CD4-positive, alpha-beta T cell treated with Interferon alpha-2 for 1 hour (primary cell): ENCODE measurements around the gene PAWR.
"Not testable (repeated sequence)": the region's sequence is repeated elsewhere in the genome, so short reads cannot be mapped to it uniquely, and the experiment has no call there.

Experiments
- DNase-seq, 2 donors: peaks; one replicate each; pipeline ENCODE4 v3.0.0-alpha.2; 2020 to 2022

Gene PAWR

DNA sequence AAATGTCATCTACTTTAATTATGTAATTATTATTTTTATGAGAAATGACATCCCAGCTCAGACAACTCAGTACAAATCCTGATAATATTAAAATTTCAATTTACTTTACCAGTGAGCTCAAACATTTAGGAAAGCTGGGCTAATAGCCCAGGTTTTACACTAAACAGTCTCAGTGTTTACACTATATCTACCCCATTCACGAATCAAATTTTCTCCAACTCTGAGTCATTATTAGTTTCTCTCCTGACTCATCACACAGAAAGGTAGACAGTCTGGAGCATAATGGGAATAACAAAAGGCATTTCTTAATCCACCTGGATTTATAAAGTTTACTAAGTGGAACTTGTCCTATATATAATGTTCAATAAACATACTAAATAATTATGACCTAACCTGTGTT is 5.7 kb downstream of the PAWR start:
- DNase-seq: no peak

GRCh38 chr12:79684338-79684737 is 6.4 kb downstream of the PAWR start:
- DNase-seq: not testable (repeated sequence)

DNA sequence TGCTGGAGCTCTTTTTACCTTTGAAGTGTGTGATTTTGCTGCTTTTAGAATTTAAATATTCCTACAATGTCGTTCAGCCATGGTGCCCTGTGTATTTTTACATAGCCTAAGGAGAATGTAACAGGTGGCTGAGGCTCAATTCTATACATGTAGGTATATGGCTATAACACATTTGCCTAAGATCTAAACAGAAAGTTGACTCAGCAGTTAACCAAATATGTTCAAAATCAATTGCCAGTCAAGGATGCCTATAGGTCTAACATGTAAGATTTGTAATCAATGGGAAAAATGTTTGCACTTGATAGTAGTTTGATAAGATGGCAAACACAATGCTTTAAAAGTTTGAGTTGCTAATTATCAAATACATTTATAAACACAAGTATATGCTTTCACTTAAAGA is 8.2 kb downstream of the PAWR start:
- no peak for DNase-seq

DNA sequence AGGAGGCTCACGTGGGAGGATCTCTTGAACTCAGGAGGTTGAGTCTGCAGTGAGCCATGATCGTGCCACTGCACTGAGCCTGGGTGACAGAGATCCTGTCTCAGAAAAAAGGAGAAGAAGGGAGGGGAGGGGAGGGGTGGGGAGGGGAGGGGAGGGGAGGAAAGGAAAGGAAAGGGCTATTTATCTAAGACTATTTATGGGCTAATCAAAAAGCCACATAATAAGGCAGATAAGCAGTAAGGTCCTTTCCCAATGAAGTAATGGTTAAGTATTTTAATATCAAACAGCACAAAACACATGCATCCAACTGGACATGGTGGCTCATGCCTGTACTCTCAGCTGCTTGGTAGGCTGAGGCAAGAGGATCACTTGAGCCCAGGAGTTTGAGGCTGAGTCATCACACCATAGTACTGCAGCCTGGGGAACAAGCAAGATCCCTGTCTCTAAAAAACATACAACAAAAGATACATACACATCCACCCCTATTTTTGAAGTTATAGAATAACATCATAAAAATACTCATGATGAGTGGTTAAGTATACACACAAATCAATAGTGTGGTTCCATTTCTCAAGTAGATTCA is 9.7 kb downstream of the PAWR start:
- DNase-seq: no peak

- DNase-seq: no peak
Measured at GRCh38 chr12:79680051-79680450, 10.7 kb downstream of the PAWR start.

DNA sequence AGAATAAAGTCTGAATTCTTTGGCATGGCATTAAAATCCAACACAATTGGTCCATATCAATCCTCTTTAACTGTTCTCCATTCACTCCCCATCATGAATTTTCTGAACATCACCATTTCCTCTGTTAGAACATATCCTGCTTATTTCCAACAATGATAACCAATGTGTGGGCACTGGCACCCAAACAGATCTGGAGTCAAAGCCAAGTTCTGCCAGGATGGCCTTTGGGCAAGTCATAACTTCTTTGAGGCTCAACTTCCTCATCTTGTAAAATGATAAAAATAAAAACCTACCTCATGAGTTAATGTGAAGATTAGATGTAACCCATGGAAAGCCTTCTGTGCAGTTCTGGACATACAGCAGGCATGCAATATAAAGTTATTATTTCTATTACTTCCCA is 12.5 kb downstream of the PAWR start:
- DNase-seq: no peak

DNA sequence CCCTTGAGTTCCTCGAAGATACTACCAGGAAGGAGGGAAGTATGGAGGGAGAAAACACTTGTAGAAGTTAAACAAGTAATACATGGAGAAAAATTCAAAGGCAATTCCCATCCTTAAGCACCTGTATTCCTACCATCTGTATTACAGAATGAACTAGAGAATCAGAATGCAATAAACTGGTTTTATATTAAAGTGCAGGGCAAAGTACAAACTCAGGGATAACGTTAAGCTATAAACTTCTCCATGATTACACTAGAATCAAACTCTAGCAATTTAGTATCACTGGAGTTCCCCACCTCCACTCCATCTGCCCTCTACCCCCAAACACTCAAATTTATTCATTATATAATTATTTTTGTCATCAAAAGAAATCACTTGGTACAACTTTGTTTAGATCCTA is 13.1 kb downstream of the PAWR start:
- no peak for DNase-seq

- no peak for DNase-seq
Measured at GRCh38 chr12:79676579-79676978, 14.2 kb downstream of the PAWR start.

- no peak for DNase-seq
Measured at GRCh38 chr12:79674629-79675028, 16.1 kb downstream of the PAWR start.

DNA sequence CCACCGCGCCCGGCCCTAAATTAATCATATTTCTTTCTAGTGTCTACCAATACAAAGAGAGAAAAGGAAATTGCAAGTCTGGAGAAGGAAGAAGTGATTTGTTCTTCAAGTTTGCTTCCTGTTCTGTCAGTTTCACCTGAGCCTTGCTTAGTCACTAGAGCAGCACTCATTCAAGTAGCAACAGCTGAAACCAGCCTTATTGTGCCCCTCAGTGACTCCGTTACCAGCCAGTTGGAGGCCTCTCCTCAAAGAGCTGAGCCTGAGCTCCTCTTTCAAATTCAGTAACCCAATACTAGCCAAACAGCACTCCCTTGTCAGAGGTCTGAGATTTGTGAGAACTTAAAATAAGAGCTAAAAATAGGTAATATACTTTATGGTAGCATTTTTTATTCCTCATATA is 17.4 kb downstream of the PAWR start:
- no peak for DNase-seq

DNA sequence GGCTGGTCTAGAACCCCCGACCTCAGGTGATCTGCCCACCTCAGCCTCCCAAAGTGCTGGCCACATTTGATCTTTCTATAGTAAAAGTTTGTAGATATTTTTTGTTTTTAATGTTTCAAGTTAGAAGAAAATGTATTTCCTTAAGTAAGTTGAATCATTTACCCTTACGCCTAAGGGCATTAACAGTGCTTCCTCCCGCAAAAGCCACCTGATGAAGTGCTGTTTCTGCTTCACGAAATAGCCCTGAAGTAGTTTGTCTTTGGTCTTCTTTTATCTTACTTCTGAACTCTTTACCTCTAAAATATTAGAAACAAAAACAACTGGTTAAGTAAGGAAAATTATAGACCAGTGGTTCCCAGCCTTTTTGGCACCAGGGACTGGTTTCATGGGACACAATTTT is 22.7 kb downstream of the PAWR start:
- DNase-seq: no peak

GRCh38 chr12:79665212-79665887 is 25.4 kb downstream of the PAWR start:
- DNase-seq: no peak

- DNase-seq: no peak
Measured at GRCh38 chr12:79664518-79664917, 26.2 kb downstream of the PAWR start.

GRCh38 chr12:79662046-79662811 is 28.5 kb downstream of the PAWR start:
- no peak for DNase-seq

DNA sequence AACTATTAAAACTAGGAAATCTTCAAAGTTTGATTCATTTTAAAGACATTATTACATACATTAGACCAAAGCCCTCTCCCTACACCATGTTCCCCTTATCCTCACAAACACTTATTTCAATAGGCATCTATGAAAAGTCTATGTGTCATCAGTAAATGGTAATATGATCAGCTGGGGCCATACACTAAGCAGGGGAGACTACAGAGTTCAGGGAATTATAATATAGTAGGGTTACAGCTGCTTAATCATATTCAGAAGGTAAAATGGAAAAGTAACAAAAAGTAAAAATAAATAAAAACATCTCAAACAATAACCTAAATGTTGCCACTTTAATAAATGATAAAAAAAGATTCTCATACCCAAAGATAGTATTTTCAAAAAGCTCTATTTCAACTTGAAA is 29.1 kb downstream of the PAWR start:
- DNase-seq: no peak

DNA sequence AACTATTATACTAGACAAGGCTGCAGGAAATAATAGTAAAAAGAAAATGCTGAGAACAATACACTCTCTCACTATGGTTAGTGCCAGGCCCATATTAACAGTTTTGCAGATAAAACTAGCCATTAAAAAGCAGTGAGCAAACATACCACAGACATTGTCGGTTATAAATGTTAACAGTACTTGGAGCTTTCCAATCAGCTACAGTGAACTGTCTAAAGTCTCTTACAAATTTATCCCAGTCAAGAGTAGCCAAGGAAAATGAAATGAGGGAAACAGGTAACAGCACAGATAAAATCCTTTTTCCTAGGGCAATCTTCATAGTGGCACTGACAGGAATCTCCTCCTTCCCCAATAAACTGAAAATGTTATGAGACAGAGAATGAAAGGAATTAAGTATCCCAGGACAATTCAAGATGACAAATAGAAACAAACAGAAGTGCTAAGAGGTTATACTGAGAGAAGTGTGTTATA is 30.8 kb downstream of the PAWR start:
- no peak for DNase-seq

DNA sequence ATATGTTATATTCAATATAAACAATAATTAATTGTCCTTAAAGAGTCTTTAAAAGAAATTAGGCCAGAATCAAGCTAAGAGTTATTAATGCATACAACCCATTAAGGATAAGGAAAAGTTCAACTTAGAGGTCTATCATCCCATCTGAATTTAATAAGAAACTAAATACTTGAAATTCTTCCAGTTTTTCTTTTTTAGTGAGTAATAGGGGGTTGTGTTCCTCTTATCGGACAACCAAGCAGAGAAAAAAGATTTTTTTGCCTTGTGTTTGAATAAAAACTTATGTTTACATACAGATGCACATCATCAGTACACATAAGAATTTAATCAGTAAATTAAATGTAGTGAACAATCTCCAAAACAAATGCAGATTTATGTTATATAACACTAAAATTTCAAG is 32.5 kb downstream of the PAWR start:
- DNase-seq: no peak

DNA sequence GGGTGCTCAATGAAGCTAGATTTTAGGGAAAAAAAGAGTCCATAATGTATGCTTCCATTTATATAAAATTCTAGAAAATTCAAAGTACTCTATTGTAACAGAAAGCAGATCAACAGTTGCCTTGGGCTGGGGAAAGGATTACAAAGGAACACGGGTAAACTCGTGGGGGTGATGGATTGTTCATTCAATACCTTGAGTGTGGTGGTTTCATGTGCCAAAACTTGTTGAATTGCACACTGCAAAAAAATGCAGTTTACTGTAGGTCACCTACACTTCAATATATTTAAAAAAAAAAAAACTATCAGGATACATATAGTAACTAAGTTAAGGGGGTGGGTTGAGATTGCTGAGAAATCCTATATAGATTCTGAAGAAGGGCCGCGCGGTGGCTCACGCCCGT is 33.6 kb downstream of the PAWR start:
- DNase-seq: no peak

GRCh38 chr12:79655036-79655435 is 35.7 kb downstream of the PAWR start:
- DNase-seq: no peak

DNA sequence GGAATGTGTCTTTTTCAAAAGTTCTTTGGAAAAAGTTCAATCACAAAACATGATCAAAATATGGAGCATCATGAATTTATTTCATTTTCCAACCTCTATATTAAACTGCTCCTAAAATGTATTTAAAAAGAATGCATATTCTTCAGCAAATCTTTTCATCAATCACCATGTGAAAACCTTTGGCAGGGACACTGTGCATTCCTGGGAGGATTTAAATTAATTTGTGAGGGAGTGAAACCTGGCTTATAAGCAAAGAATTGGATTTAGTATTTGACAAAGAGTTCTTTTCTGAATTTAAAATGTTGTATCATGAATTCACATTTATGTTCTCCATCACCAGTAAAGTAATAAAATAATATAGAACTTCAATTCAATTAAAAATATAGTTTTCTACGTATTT is 38.2 kb downstream of the PAWR start:
- DNase-seq: no peak

DNA sequence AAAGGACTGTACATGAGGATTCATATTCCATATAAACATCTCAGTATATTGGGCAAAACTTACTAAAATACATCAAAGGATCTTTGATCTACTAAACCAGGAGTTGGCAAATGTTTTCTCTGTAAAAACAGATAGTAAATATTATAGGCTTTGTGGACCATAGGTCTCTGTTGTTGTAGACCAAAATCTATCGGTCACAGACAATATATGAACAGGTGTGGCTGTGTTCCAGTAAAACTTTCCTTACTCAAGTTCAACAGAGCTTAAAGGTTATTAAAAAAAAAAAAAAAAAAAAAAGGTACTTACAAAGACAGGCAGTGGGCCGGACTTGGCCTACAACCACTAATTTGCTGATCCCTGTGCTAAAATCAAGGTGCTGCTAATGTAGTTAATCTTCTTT is 40.3 kb downstream of the PAWR start:
- DNase-seq: no peak

- no peak for DNase-seq
Measured at GRCh38 chr12:79648881-79649280, 41.9 kb downstream of the PAWR start.

- DNase-seq: not testable (repeated sequence)
Measured at GRCh38 chr12:79646843-79647242, 43.9 kb downstream of the PAWR start.

DNA sequence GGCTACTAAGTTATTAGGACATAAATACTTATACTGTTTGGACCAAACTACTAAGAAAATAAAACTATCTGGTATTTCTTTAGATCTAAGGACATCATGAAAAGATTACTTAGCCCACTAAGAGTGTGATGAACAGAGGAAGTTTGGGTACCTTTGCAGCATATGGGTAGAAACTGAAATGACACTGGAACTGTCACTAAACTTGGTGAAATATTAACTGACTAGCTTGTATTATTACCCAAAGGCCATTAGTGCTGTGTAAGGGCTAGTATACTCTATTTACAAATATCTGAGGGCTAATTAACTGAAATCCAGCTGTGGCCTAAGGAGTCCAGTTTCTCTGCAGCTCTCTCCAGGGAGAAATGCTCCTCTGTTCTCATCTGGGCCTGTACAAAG is 45.5 kb downstream of the PAWR start:
- DNase-seq: no peak
